ENCODE measurements around the gene CYBRD1.
"Not testable (repeated sequence)": the region's sequence is repeated elsewhere in the genome, so short reads cannot be mapped to it uniquely, and the experiment has no call there.

CYBRD1 gene

GRCh38 chr2:171522052-171522787 lies at the start of gene CYBRD1:
Gene CYBRD1, plus strand, starts transcription at chr2:171522474. Its CDS starts 72 bp downstream, at chr2:171522546.
- DNase-seq (peak; percentile 42), ATAC-seq (peak; percentile 60)

- DNase-seq, result no peak
- ATAC-seq, result no peak
These were observed 46.3 kb upstream of the CYBRD1 start for GRCh38 chr2:171475979-171476378.

- no peak for ATAC-seq
- DNase-seq, result no peak
These were observed 43.9 kb upstream of the CYBRD1 start for GRCh38 chr2:171478345-171478744.

- DNase-seq (no peak), ATAC-seq (no peak)
These were observed 43.0 kb upstream of the CYBRD1 start for GRCh38 chr2:171479154-171479814.

- no peak for ATAC-seq
- no peak for DNase-seq
These were observed 41.4 kb upstream of the CYBRD1 start for GRCh38 chr2:171480908-171481307.

GRCh38 chr2:171482308-171482707 lies 40.0 kb upstream of the CYBRD1 start:
- no peak for ATAC-seq
- DNase-seq, result no peak

- ATAC-seq (no peak), DNase-seq (no peak)
These were observed 39.4 kb upstream of the CYBRD1 start for GRCh38 chr2:171482877-171483276.

GRCh38 chr2:171483793-171484192 lies 38.5 kb upstream of the CYBRD1 start:
- DNase-seq, result no peak
- ATAC-seq, result no peak

GRCh38 chr2:171485116-171485515 lies 37.2 kb upstream of the CYBRD1 start:
- DNase-seq (no peak), ATAC-seq (no peak)

GRCh38 chr2:171487201-171487600 lies 35.1 kb upstream of the CYBRD1 start:
- ATAC-seq (no peak), DNase-seq (no peak)

GRCh38 chr2:171487803-171488259 lies 34.4 kb upstream of the CYBRD1 start:
- no peak for DNase-seq
- no peak for ATAC-seq

GRCh38 chr2:171490577-171490976 lies 31.7 kb upstream of the CYBRD1 start:
- no peak for ATAC-seq
- DNase-seq, result no peak

GRCh38 chr2:171491292-171491691 lies 31.0 kb upstream of the CYBRD1 start:
- no peak for DNase-seq

GRCh38 chr2:171492664-171493063 lies 29.6 kb upstream of the CYBRD1 start:
- no peak for DNase-seq
- no peak for ATAC-seq

More at GRCh38 chr2:171491292-171491691, 31.0 kb upstream of the CYBRD1 start:
- no peak for ATAC-seq

- ATAC-seq, result not testable (repeated sequence)
These were observed 24.6 kb upstream of the CYBRD1 start for GRCh38 chr2:171497664-171498063.

GRCh38 chr2:171505374-171505773 lies 16.9 kb upstream of the CYBRD1 start:
- ATAC-seq, result no peak
- no peak for DNase-seq

More at GRCh38 chr2:171497664-171498063, 24.6 kb upstream of the CYBRD1 start:
- not testable (repeated sequence) for DNase-seq

- ATAC-seq (peak; percentile 77), DNase-seq (no peak)
These were observed 12.1 kb upstream of the CYBRD1 start for GRCh38 chr2:171509945-171510731.

GRCh38 chr2:171512014-171512413 lies 10.3 kb upstream of the CYBRD1 start:
- DNase-seq, result no peak
- ATAC-seq, result peak; percentile 60

GRCh38 chr2:171512683-171513195 lies 9.5 kb upstream of the CYBRD1 start:
- ATAC-seq, result no peak

GRCh38 chr2:171513719-171514160 lies 8.5 kb upstream of the CYBRD1 start:
- ATAC-seq (no peak), DNase-seq (no peak)

More at GRCh38 chr2:171512683-171513195, 9.5 kb upstream of the CYBRD1 start:
- no peak for DNase-seq

GRCh38 chr2:171514908-171515582 lies 7.2 kb upstream of the CYBRD1 start:
- DNase-seq, result no peak
- no peak for ATAC-seq

Measured in stimulated activated naive CD8-positive, alpha-beta T cell treated with anti-CD3 and anti-CD28 coated beads, Interleukin-15, Interleukin-2, amounts not matched to agents 100 U/mL and 50 U/mL, for 24 hours (primary cell).